ENCODE data around the gene ISCA1. TPM values are rescaled to one million over a fixed set of nuclear protein-coding genes. Genes with fewer than 3 reads are reported as not detected.

Gene ISCA1
- polyA plus RNA-seq, 1 experiment, result 31.4 TPM

DNA sequence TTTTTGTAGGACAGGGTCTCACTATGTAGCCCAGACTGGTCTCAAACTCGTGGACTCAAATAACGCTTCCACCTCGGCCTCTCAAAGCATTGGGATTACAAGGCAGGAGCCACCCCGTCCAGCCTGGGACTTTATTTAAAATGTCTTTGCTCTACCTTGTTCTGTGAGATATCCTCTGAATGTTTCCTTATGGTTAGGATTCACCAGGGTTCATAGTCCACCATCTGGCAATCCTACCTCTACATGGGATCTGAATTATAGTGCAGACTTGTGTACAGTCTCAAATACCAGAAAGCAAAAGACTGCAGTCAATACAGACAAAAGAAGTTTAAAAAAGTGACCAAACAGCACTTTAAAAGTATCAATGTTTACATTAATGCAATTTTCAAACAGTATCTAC lies 10.1 kb downstream of the ISCA1 start:
- TF ChIP-seq, protein P1, sequence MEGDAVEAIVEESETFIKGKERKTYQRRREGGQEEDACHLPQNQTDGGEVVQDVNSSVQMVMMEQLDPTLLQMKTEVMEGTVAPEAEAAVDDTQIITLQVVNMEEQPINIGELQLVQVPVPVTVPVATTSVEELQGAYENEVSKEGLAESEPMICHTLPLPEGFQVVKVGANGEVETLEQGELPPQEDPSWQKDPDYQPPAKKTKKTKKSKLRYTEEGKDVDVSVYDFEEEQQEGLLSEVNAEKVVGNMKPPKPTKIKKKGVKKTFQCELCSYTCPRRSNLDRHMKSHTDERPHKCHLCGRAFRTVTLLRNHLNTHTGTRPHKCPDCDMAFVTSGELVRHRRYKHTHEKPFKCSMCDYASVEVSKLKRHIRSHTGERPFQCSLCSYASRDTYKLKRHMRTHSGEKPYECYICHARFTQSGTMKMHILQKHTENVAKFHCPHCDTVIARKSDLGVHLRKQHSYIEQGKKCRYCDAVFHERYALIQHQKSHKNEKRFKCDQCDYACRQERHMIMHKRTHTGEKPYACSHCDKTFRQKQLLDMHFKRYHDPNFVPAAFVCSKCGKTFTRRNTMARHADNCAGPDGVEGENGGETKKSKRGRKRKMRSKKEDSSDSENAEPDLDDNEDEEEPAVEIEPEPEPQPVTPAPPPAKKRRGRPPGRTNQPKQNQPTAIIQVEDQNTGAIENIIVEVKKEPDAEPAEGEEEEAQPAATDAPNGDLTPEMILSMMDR (IDR thresholded peaks at IDR 0.05; ENCODE audit: low read depth, low read length), result no peak
- no peak overlapping the region for H3K27ac ChIP-seq (ENCODE audit: low read depth, low read length)
- H3K9me3 ChIP-seq (ENCODE audit: control insufficient read depth, insufficient read depth, low read length), result no peaks in the 10 kb centered on the region
- no peaks in the 10 kb centered on the region for H3K27me3 ChIP-seq (ENCODE audit: control insufficient read depth, insufficient read depth, low read length)
- ChIA-PET CTCF (no interaction called here), POLR2A (no interaction called here)
- H3K4me3 ChIP-seq (ENCODE audit: low read depth, low read length), result no peak overlapping the region
- DNase-seq (ENCODE audit: low read depth, low spot score), result no peak

DNA sequence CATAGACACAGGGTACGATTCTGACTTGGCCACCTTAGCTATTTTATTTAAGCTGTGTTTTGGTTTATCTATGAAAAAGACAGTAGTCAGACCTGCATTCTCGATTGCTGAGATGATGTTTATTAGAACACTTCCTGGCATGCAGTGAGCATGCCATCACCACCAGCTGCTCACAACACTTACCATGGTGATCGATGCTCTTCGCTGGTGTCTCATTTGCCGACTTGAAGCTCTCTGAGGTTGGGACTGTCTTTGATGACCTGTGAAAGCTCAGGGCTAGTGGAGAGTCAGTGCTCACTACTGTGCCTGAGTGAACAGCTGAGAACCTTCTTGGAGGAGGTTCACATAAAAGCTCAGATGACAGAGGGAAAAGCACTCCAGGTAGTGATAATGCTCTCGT lies 18.5 kb downstream of the ISCA1 start:
- ChIA-PET CTCF (interaction anchor here (0.5 to 0.9 kb wide), 2 partner anchors 61 to 239 kb away, joined by 3 read pairs; no protein-coding TSS in a partner anchor), POLR2A (interaction anchor here (1.5 kb wide), 1 partner anchor 19 kb away, joined by 6 read pairs; the partner anchor contains the start of gene ISCA1)

DNA sequence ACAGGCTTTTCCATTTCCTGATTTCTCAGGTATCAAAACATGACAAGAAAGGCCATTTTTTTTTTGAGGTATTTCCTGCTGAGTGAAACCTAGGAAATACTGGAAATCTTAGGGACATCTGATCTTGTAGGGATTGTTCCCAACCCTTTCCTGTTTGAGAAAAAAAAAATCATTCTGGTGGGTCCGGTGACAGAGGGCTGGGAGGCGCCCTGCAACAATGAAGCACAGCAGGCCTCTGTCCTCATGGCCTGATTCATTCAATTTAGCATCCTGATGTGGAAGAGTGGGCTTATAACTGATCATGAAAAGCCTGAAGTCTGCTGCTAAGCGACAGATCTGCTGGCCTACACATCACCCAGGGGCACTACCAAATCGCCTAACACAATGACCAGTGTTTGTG lies 19.8 kb downstream of the ISCA1 start:
- no peak overlapping the region for H3K27ac ChIP-seq (ENCODE audit: low read depth, low read length)
- no peaks in the 10 kb centered on the region for H3K27me3 ChIP-seq (ENCODE audit: control insufficient read depth, insufficient read depth, low read length)
- TF ChIP-seq, protein P1 (IDR thresholded peaks at IDR 0.05; ENCODE audit: low read depth, low read length), result no peak
- no peak for DNase-seq (ENCODE audit: low read depth, low spot score)
- no peak overlapping the region for H3K4me3 ChIP-seq (ENCODE audit: low read depth, low read length)
- CTCF ChIA-PET, result no interaction called here
- H3K9me3 ChIP-seq (ENCODE audit: control insufficient read depth, insufficient read depth, low read length), result no peaks in the 10 kb centered on the region
- POLR2A ChIA-PET, result no interaction called here

More for the DNA sequence above, 18.5 kb downstream of the ISCA1 start:
- DNase-seq (ENCODE audit: low read depth, low spot score), result no peak
- Histone ChIP-seq H3K27me3 (ENCODE audit: control insufficient read depth, insufficient read depth, low read length) (no peaks in the 10 kb centered on the region), H3K9me3 (ENCODE audit: control insufficient read depth, insufficient read depth, low read length) (no peaks in the 10 kb centered on the region), H3K4me3 (ENCODE audit: low read depth, low read length) (no peak overlapping the region), H3K27ac (ENCODE audit: low read depth, low read length) (no peak overlapping the region)
- TF ChIP-seq, protein P1 (IDR thresholded peaks at IDR 0.05; ENCODE audit: low read depth, low read length), result no peak

DNA sequence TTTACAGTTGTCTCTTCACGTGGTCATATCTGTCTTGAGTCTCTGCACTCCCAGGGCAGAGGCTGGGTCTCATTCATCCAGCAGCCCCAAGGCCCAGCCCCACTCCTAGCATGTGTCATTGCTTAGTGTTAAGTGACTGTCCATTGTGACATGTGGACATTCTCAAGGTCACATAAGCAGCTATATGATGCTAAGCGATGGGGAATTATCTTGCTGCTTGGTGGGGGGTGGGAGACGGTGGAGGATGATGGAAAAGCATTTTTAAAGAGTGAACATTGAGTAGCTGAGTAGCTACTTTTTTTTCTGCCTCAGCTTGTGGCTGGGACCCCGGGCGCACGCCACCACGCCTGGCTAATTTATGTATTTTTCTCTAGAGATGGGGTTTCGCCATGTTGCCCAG lies 22.8 kb downstream of the ISCA1 start, which contains the start of gene C9orf153:
C9orf153 (minus strand) TSS at position 101 of the 400 bp plus-strand sequence. CDS start 30,054 bp downstream, outside the sequence.
- Histone ChIP-seq H3K27me3 (ENCODE audit: control insufficient read depth, insufficient read depth, low read length) (no peaks in the 10 kb centered on the region), H3K4me3 (ENCODE audit: low read depth, low read length) (no peak within 1 kb of the TSS), H3K9me3 (ENCODE audit: control insufficient read depth, insufficient read depth, low read length) (no peaks in the 10 kb centered on the region), H3K27ac (ENCODE audit: low read depth, low read length) (no peak within 1 kb of the TSS)
- TF ChIP-seq, protein P1 (IDR thresholded peaks at IDR 0.05; ENCODE audit: low read depth, low read length), result no peak
- no peak for DNase-seq (ENCODE audit: low read depth, low spot score)
- POLR2A ChIA-PET, result no interaction called here
- CTCF ChIA-PET, result no interaction called here

DNA sequence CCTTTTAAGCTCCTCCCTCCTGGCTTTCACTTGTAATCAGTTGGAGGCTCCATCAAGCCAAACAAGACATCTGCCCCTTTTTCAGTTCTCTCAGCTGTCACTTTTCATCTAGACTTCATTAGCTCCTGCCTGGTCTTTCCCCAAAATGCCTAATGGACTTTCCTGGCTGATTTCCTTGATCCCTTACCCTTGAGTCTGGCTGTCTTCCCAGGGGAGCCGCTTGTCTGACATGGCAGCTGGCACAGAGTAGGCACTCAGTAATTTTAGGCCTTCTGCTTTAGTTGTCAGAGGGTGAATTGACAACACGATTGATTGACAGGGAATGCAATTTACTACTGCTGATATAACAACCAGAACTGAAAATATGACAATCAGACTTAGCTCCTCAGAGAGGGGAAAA lies 24.9 kb downstream of the ISCA1 start:
- CTCF ChIA-PET, result interaction anchor here (1.2 to 1.8 kb wide), 2 partner anchors 17 to 55 kb away, joined by 6 to 8 read pairs; no protein-coding TSS in a partner anchor
- POLR2A ChIA-PET, result no interaction called here
- Histone ChIP-seq H3K27me3 (ENCODE audit: control insufficient read depth, insufficient read depth, low read length) (no peaks in the 10 kb centered on the region), H3K27ac (ENCODE audit: low read depth, low read length) (no peak overlapping the region), H3K9me3 (ENCODE audit: control insufficient read depth, insufficient read depth, low read length) (no peaks in the 10 kb centered on the region), H3K4me3 (ENCODE audit: low read depth, low read length) (no peak overlapping the region)
- TF ChIP-seq, protein P1 (IDR thresholded peaks at IDR 0.05; ENCODE audit: low read depth, low read length), result no peak
- no peak for DNase-seq (ENCODE audit: low read depth, low spot score)
